IPS-20b (cell line): ENCODE results near the gene AATF.

Source experiments
- H3K27ac ChIP-seq: one replicate; pipeline ENCODE4 v1.5.1; 2013; ENCODE audit warnings: low read length
- H3K27me3 ChIP-seq: 2 replicates; pipeline ENCODE4 v1.6.1; 2013; ENCODE audit warnings: mild to moderate bottlenecking, low read length, inconsistent platforms; ENCODE audit not compliant: insufficient read depth
- H3K36me3 ChIP-seq: 2 replicates; pipeline ENCODE4 v1.6.1; 2013; ENCODE audit warnings: low read depth, mild to moderate bottlenecking, inconsistent platforms, low read length, moderate library complexity; ENCODE audit not compliant: insufficient read depth
- H3K4me1 ChIP-seq: 2 replicates; pipeline ENCODE4 v1.6.1; 2013; ENCODE audit warnings: mild to moderate bottlenecking, control low read depth, inconsistent platforms, low read length, moderate library complexity; ENCODE audit not compliant: insufficient read depth
- H3K4me3 ChIP-seq: 2 replicates; pipeline ENCODE4 v1.5.1; 2013; ENCODE audit warnings: mild to moderate bottlenecking, low read length, inconsistent platforms
- H3K9ac ChIP-seq: 2 replicates; pipeline ENCODE4 v1.6.1; 2013; ENCODE audit warnings: low read depth, mild to moderate bottlenecking, inconsistent platforms, low read length, moderate library complexity
- H3K9me3 ChIP-seq: 2 replicates; pipeline ENCODE4 v1.6.1; 2013; ENCODE audit warnings: mild to moderate bottlenecking, low read depth, low read length, inconsistent platforms; ENCODE audit not compliant: insufficient read depth

The AATF gene

GRCh38 chr17:36944553-36944952 lies 4.2 kb upstream of the AATF start:
- Histone ChIP-seq H3K27me3 (peaks cover 94% of the 10 kb centered on the region), H3K9ac (no peak overlapping the region), H3K4me1 (peaks cover 14% of the 10 kb centered on the region), H3K4me3 (no peak overlapping the region), H3K27ac (no peak overlapping the region), H3K9me3 (no peaks in the 10 kb centered on the region; the same call in 1 of the 2 replicates), H3K36me3 (no peaks in the 10 kb centered on the region)

GRCh38 chr17:36945140-36945539 lies 3.6 kb upstream of the AATF start:
- Histone ChIP-seq H3K9ac (no peak overlapping the region), H3K4me1 (peaks cover 20% of the 10 kb centered on the region), H3K27me3 (peaks cover 94% of the 10 kb centered on the region), H3K4me3 (no peak overlapping the region), H3K27ac (no peak overlapping the region), H3K36me3 (no peaks in the 10 kb centered on the region), H3K9me3 (no peaks in the 10 kb centered on the region; the same call in 1 of the 2 replicates)

GRCh38 chr17:36945959-36946725 lies 2.6 kb upstream of the AATF start:
- Histone ChIP-seq H3K4me1 (peaks cover 21% of the 10 kb centered on the region), H3K4me3 (no peak overlapping the region; the same call in 1 of the 2 replicates), H3K36me3 (peaks cover 7% of the 10 kb centered on the region; the same call in 1 of the 2 replicates), H3K9ac (no peak overlapping the region), H3K9me3 (no peaks in the 10 kb centered on the region; the same call in 1 of the 2 replicates), H3K27me3 (peaks cover 86% of the 10 kb centered on the region), H3K27ac (no peak overlapping the region)

- Histone ChIP-seq H3K36me3 (peaks cover 12% of the 10 kb centered on the region), H3K4me3 (no peak overlapping the region), H3K27ac (no peak overlapping the region), H3K9me3 (no peaks in the 10 kb centered on the region; the same call in 1 of the 2 replicates), H3K27me3 (peaks cover 81% of the 10 kb centered on the region), H3K4me1 (peaks cover 21% of the 10 kb centered on the region), H3K9ac (no peak overlapping the region)
Measured at GRCh38 chr17:36946726-36947091, 2.0 kb upstream of the AATF start.

GRCh38 chr17:36947922-36948716 lies 635 bp upstream of the AATF start:
- peaks cover 66% of the 10 kb centered on the region for H3K27me3 ChIP-seq
- peaks cover 26% of the 10 kb centered on the region for H3K36me3 ChIP-seq
- H3K4me1 ChIP-seq, result peaks cover 21% of the 10 kb centered on the region
- H3K9me3 ChIP-seq, result no peaks in the 10 kb centered on the region; the same call in 1 of the 2 replicates
- H3K9ac ChIP-seq, result peak overlapping the region; percentile 50; the same call in 1 of the 2 replicates
- peak overlapping the region; percentile 80 for H3K4me3 ChIP-seq
- H3K27ac ChIP-seq, result no peak overlapping the region

- peaks cover 53% of the 10 kb centered on the region for H3K27me3 ChIP-seq
- H3K9me3 ChIP-seq, result no peaks in the 10 kb centered on the region; the same call in 1 of the 2 replicates
- H3K4me1 ChIP-seq, result peaks cover 21% of the 10 kb centered on the region
- peaks cover 40% of the 10 kb centered on the region for H3K36me3 ChIP-seq
- peak overlapping the region; percentile 73 for H3K9ac ChIP-seq
- H3K27ac ChIP-seq, result no peak overlapping the region
- H3K4me3 ChIP-seq, result peak overlapping the region; percentile 80
Measured at GRCh38 chr17:36949461-36949927, 740 bp downstream of the AATF start.

GRCh38 chr17:36950027-36950426 lies 1.3 kb downstream of the AATF start:
- Histone ChIP-seq H3K36me3 (peaks cover 45% of the 10 kb centered on the region), H3K9me3 (no peaks in the 10 kb centered on the region; the same call in 1 of the 2 replicates), H3K4me3 (peak overlapping the region; percentile 80), H3K4me1 (peaks cover 21% of the 10 kb centered on the region), H3K27ac (no peak overlapping the region), H3K9ac (peak overlapping the region; percentile 73; the same call in 1 of the 2 replicates), H3K27me3 (peaks cover 47% of the 10 kb centered on the region)

GRCh38 chr17:36951084-36951789 lies 2.5 kb downstream of the AATF start:
- Histone ChIP-seq H3K4me3 (no peak overlapping the region), H3K27me3 (peaks cover 35% of the 10 kb centered on the region), H3K36me3 (peaks cover 57% of the 10 kb centered on the region), H3K4me1 (peaks cover 20% of the 10 kb centered on the region), H3K9me3 (no peaks in the 10 kb centered on the region; the same call in 1 of the 2 replicates), H3K9ac (no peak overlapping the region), H3K27ac (no peak overlapping the region)

- Histone ChIP-seq H3K36me3 (peaks cover 8% of the 10 kb centered on the region; the same call in 1 of the 2 replicates), H3K4me3 (no peak overlapping the region), H3K27ac (no peak overlapping the region), H3K9ac (no peak overlapping the region), H3K27me3 (no peaks in the 10 kb centered on the region), H3K9me3 (no peaks in the 10 kb centered on the region), H3K4me1 (no peaks in the 10 kb centered on the region; the same call in 1 of the 2 replicates)
Measured at GRCh38 chr17:36971508-36971907, 22.8 kb downstream of the AATF start.

- Histone ChIP-seq H3K9me3 (no peaks in the 10 kb centered on the region), H3K27me3 (no peaks in the 10 kb centered on the region), H3K4me3 (no peak overlapping the region), H3K27ac (no peak overlapping the region), H3K9ac (no peak overlapping the region), H3K4me1 (no peaks in the 10 kb centered on the region; the same call in 1 of the 2 replicates), H3K36me3 (peaks cover 8% of the 10 kb centered on the region; the same call in 1 of the 2 replicates)
Measured at GRCh38 chr17:36972186-36972700, 23.5 kb downstream of the AATF start.

GRCh38 chr17:36972905-36973304 lies 24.2 kb downstream of the AATF start:
- Histone ChIP-seq H3K36me3 (peaks cover 8% of the 10 kb centered on the region; the same call in 1 of the 2 replicates), H3K9ac (no peak overlapping the region), H3K4me1 (no peaks in the 10 kb centered on the region; the same call in 1 of the 2 replicates), H3K27me3 (no peaks in the 10 kb centered on the region), H3K9me3 (no peaks in the 10 kb centered on the region), H3K4me3 (no peak overlapping the region), H3K27ac (no peak overlapping the region)
